HPDE6-E6E7 (cell line): Measurements from ENCODE around the gene TCAIM.
A peak's percentile ranks its signal among the peaks of the same experiment; 100 is the strongest.
"Not testable (repeated sequence)": the region's sequence is repeated elsewhere in the genome, so short reads cannot be mapped to it uniquely, and the experiment has no call there.

ENCODE experiments used
- DNase-seq: peaks from one replicate; pipeline ENCODE4 v3.0.0; 2011; ENCODE audit warnings: missing footprints; ENCODE audit errors: extremely low spot score

The TCAIM gene

GRCh38 chr3:44346590-44346989 lies 8.0 kb downstream of the TCAIM start:
- DNase-seq: not testable (repeated sequence)

- no peak for DNase-seq
Measured at GRCh38 chr3:44348993-44349392, 10.4 kb downstream of the TCAIM start.

GRCh38 chr3:44353355-44353924 lies 14.9 kb downstream of the TCAIM start:
- DNase-seq: no peak

- peak; percentile 0 for DNase-seq
Measured at GRCh38 chr3:44355362-44356033, 16.9 kb downstream of the TCAIM start.

GRCh38 chr3:44359146-44359751 lies 20.7 kb downstream of the TCAIM start:
- no peak for DNase-seq

GRCh38 chr3:44363591-44363990 lies 25.0 kb downstream of the TCAIM start:
- DNase-seq: no peak

GRCh38 chr3:44365952-44366351 lies 27.4 kb downstream of the TCAIM start:
- no peak for DNase-seq

GRCh38 chr3:44375450-44375849 lies 36.9 kb downstream of the TCAIM start:
- no peak for DNase-seq

GRCh38 chr3:44387404-44387803 lies 48.8 kb downstream of the TCAIM start:
- no peak for DNase-seq

GRCh38 chr3:44392489-44392888 lies 53.9 kb downstream of the TCAIM start:
- DNase-seq: no peak

- no peak for DNase-seq
Measured at GRCh38 chr3:44395714-44396113, 57.1 kb downstream of the TCAIM start.

- DNase-seq: no peak
Measured at GRCh38 chr3:44396200-44397171, 57.9 kb downstream of the TCAIM start.

GRCh38 chr3:44398271-44398670 lies 59.7 kb downstream of the TCAIM start:
- DNase-seq: not testable (repeated sequence)

- DNase-seq: no peak
Measured at GRCh38 chr3:44398853-44399252, 60.3 kb downstream of the TCAIM start.

- DNase-seq: no peak
Measured at GRCh38 chr3:44400771-44401170, 62.2 kb downstream of the TCAIM start.

- DNase-seq: no peak
Measured at GRCh38 chr3:44402548-44402947, 64.0 kb downstream of the TCAIM start.

GRCh38 chr3:44409640-44410410 lies 71.3 kb downstream of the TCAIM start:
- no peak for DNase-seq

GRCh38 chr3:44411031-44411645 lies 72.6 kb downstream of the TCAIM start:
- DNase-seq: no peak

GRCh38 chr3:44412365-44412764 lies 73.8 kb downstream of the TCAIM start:
- no peak for DNase-seq

- DNase-seq: no peak
Measured at GRCh38 chr3:44414517-44415090, 76.0 kb downstream of the TCAIM start.

- DNase-seq: no peak
Measured at GRCh38 chr3:44415421-44415820, 76.9 kb downstream of the TCAIM start.
